ENCODE data around the gene ALPP. TPM values are rescaled to one million over a fixed set of nuclear protein-coding genes. Genes with fewer than 3 reads are reported as not detected.
A peak's percentile ranks its signal among the peaks of the same experiment; 100 is the strongest.
"Not testable (repeated sequence)": the region's sequence is repeated elsewhere in the genome, so short reads cannot be mapped to it uniquely, and the experiment has no call there.

Gene ALPP
- total RNA-seq, 2 experiments from 2014 or later = not detected

DNA sequence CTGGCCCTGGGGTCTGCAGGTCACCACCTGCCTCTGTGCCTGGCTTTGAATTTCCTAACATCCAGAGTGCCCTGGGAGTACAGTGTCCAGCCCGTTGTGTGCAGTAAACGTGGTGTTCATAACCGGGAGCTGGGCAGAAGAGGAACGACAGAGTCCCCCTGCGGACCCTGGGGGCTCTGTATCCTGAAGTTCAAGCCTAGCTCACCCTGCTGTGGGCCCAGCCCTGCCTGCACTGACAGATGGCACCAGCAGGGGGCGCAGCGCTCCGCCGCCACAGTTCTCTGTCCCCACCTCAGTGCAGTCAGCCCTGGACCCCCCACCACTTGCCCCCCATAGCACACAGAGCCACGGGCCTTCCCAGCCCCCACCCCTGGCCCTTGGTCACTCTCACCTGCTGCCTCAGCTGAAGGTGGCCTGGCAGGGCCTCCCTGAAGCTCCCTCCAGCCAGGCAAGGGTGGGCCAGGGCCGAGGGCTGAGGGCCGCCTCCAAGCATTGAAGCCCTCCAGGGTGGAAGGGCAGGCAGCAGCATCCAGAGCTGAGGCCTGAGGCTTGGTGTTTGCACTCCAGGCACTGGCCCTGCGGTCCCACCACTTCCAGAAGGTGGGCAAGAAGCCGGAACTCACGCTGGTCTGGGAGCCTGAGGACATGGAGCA lies 43.2 kb upstream of the ALPP start:
- H3K36me3 ChIP-seq (ENCODE audit: insufficient read depth, low read length); H3K27me3 ChIP-seq (ENCODE audit: control insufficient read depth in 1 of 2, insufficient read depth in 2 of 2, low read length in 2 of 2); H3K4me3 Mint-ChIP-seq; H3K27ac ChIP-seq (ENCODE audit: low read depth in 1 of 2, low read length in 2 of 2); H3K4me1 Mint-ChIP-seq (ENCODE audit: low read depth); H3K4me1 ChIP-seq (ENCODE audit: insufficient read depth, low read length); H3K9me3 ChIP-seq (ENCODE audit: control insufficient read depth in 1 of 2, insufficient read depth in 1 of 2, low read length in 2 of 2); H3K36me3 Mint-ChIP-seq (ENCODE audit: low read depth); H3K9me3 Mint-ChIP-seq; H3K27me3 Mint-ChIP-seq; H3K4me3 ChIP-seq (ENCODE audit: low read length); H3K27ac Mint-ChIP-seq; POLR2A ChIA-PET: not testable (repeated sequence)
- CTCF ChIA-PET = interaction anchor here (0.7 kb wide), 1 partner anchor 9 kb away, joined by 3 read pairs; no protein-coding TSS in a partner anchor
- DNase-seq (peak in 3 of 14 experiments; percentile 2 to 32 (median 30)), ATAC-seq (ENCODE audit: poor library complexity) (peak; percentile 39)
- intact Hi-C loops (cut with DNase I, micrococcal nuclease) = loop anchor here in 1 of 2 experiments (10.0 kb wide), 1 partner anchor 109 kb away; no protein-coding TSS in a partner anchor
- TF ChIP-seq, protein P1, sequence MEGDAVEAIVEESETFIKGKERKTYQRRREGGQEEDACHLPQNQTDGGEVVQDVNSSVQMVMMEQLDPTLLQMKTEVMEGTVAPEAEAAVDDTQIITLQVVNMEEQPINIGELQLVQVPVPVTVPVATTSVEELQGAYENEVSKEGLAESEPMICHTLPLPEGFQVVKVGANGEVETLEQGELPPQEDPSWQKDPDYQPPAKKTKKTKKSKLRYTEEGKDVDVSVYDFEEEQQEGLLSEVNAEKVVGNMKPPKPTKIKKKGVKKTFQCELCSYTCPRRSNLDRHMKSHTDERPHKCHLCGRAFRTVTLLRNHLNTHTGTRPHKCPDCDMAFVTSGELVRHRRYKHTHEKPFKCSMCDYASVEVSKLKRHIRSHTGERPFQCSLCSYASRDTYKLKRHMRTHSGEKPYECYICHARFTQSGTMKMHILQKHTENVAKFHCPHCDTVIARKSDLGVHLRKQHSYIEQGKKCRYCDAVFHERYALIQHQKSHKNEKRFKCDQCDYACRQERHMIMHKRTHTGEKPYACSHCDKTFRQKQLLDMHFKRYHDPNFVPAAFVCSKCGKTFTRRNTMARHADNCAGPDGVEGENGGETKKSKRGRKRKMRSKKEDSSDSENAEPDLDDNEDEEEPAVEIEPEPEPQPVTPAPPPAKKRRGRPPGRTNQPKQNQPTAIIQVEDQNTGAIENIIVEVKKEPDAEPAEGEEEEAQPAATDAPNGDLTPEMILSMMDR (IDR thresholded peaks at IDR 0.05) = peak; percentile 56

DNA sequence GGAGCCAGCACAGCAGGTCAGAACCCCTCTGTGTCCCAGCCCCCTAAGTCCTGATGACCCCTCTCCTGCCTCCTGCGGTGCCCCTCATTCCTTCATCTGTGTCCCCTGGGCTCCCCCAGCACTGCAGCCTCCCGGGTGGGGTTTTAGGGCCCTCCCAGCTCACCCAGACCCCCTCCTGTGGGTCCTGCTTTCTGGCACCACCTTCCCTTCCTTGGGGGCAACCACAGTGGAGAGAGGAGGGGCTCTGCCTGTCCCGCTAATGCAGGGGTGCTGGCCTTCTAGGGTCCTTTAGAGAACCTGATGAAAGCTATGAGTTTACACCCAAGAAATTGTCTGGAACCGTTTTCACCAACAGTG lies 42.7 kb upstream of the ALPP start:
- no peak overlapping the region for H3K4me3 ChIP-seq (ENCODE audit: low read length)
- ATAC-seq (ENCODE audit: poor library complexity) = no peak
- TF ChIP-seq, protein P1 (IDR thresholded peaks at IDR 0.05) = no peak
- no peak overlapping the region for H3K4me3 Mint-ChIP-seq
- H3K27me3 ChIP-seq (ENCODE audit: control insufficient read depth in 1 of 2, insufficient read depth in 2 of 2, low read length in 2 of 2) = no peaks in the 10 kb centered on the region
- H3K9me3 Mint-ChIP-seq = no peaks in the 10 kb centered on the region
- ChIA-PET POLR2A (no interaction called here), CTCF (no interaction called here)
- H3K27me3 Mint-ChIP-seq = no peaks in the 10 kb centered on the region
- DNase-seq = peak in 1 of 14 experiments; percentile 0
- H3K4me1 Mint-ChIP-seq (ENCODE audit: low read depth) = no peaks in the 10 kb centered on the region
- peaks cover 6% of the 10 kb centered on the region for H3K36me3 ChIP-seq (ENCODE audit: insufficient read depth, low read length)
- no peak overlapping the region for H3K27ac Mint-ChIP-seq
- intact Hi-C loops (cut with DNase I, micrococcal nuclease) = loop anchor here in 1 of 2 experiments (10.0 kb wide), 1 partner anchor 109 kb away; no protein-coding TSS in a partner anchor
- H3K4me1 ChIP-seq (ENCODE audit: insufficient read depth, low read length) = no peaks in the 10 kb centered on the region
- peaks cover 6% of the 10 kb centered on the region for H3K36me3 Mint-ChIP-seq (ENCODE audit: low read depth)
- no peak overlapping the region for H3K27ac ChIP-seq (ENCODE audit: low read depth in 1 of 2, low read length in 2 of 2)
- H3K9me3 ChIP-seq (ENCODE audit: control insufficient read depth in 1 of 2, insufficient read depth in 1 of 2, low read length in 2 of 2) = no peaks in the 10 kb centered on the region

DNA sequence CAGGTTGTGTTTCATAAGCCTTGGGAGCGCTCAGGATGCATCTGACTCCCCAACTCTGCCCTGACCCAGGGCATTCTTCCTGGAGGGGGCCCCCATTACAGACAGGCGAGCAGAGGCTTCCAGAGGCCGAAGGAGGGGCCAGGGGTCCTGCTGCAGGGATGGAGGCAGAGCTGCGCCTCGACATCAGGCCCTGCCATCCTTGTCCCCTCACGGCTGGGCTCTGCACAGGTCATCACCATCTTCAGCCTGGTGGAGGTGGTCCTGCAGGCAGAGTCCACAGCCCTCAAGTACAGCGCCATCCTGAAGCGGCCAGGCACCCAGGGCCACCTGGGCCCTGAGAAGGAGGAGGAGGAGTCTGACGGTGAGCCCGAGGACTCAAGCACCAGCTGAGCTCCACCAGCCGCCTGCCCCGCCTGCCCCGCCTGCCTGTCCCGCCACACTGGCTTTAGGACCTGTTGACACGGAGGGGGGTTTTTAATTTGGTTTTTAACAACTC lies 42.3 kb upstream of the ALPP start:
- H3K9me3 Mint-ChIP-seq = no peaks in the 10 kb centered on the region
- H3K27me3 Mint-ChIP-seq = no peaks in the 10 kb centered on the region
- Histone ChIP-seq H3K4me3 (ENCODE audit: low read length) (no peak overlapping the region), H3K27ac (ENCODE audit: low read depth in 1 of 2, low read length in 2 of 2) (no peak overlapping the region), H3K9me3 (ENCODE audit: control insufficient read depth in 1 of 2, insufficient read depth in 1 of 2, low read length in 2 of 2) (no peaks in the 10 kb centered on the region), H3K4me1 (ENCODE audit: insufficient read depth, low read length) (no peaks in the 10 kb centered on the region), H3K27me3 (ENCODE audit: control insufficient read depth in 1 of 2, insufficient read depth in 2 of 2, low read length in 2 of 2) (no peaks in the 10 kb centered on the region), H3K36me3 (ENCODE audit: insufficient read depth, low read length) (peaks cover 6% of the 10 kb centered on the region)
- intact Hi-C loops (cut with DNase I, micrococcal nuclease) = loop anchor here in 1 of 2 experiments (10.0 kb wide), 1 partner anchor 109 kb away; no protein-coding TSS in a partner anchor
- POLR2A ChIA-PET = no interaction called here
- CTCF ChIA-PET = no interaction called here
- DNase-seq (peak in 3 of 14 experiments; percentile 1 to 28 (median 11)), ATAC-seq (ENCODE audit: poor library complexity) (no peak)
- no peak overlapping the region for H3K4me3 Mint-ChIP-seq
- peaks cover 6% of the 10 kb centered on the region for H3K36me3 Mint-ChIP-seq (ENCODE audit: low read depth)
- TF ChIP-seq, protein P1 (IDR thresholded peaks at IDR 0.05) = no peak
- H3K4me1 Mint-ChIP-seq (ENCODE audit: low read depth) = no peaks in the 10 kb centered on the region
- no peak overlapping the region for H3K27ac Mint-ChIP-seq

Data from CD4-positive, alpha-beta T cell (primary cell).